H1 (cell line): Measurements from ENCODE around the gene PRADC1. TPM values are rescaled to one million over a fixed set of nuclear protein-coding genes. Genes with fewer than 3 reads are reported as not detected.

Experiments used
- ASH2L ChIP-seq: fragments of 200-600, 300-600 bp; sonication (generic); IDR thresholded peaks from one replicate; pipeline ENCODE4 v1.7.1; 2017; ENCODE audit warnings: low read length
- CBX8 ChIP-seq: fragments of 300-800, 300-1000 bp; sonication (generic); IDR thresholded peaks from 2 replicates; pipeline ENCODE4 v1.7.1; 2016; ENCODE audit warnings: low read depth, low read length, borderline replicate concordance
- CHD1 ChIP-seq: IDR thresholded peaks from 2 replicates; pipeline ENCODE4 v1.6.1; 2012; ENCODE audit warnings: low read depth, low read length, improper control_type of control experiment
- E2F6 ChIP-seq: IDR thresholded peaks from 2 replicates; pipeline ENCODE4 v1.6.1; 2012; ENCODE audit warnings: inconsistent platforms
- KDM4A ChIP-seq: IDR thresholded peaks from one replicate; pipeline ENCODE4 v1.7.1; 2012; ENCODE audit warnings: low read depth, mild to moderate bottlenecking, moderate library complexity, low read length, inconsistent platforms; ENCODE audit not compliant: severe bottlenecking
- TAF7 ChIP-seq: optimal IDR thresholded peaks from 2 replicates; pipeline ENCODE3; 2011; ENCODE audit warnings: low read depth, mild to moderate bottlenecking, inconsistent platforms, low read length, moderate library complexity, borderline replicate concordance
- polyA plus RNA-seq, 7 experiments: library from polyadenylated mRNA; depleted of rRNA in 3 of 7; stranded (reverse) in 5 of 7; unstranded in 2 of 7; fragments of >200 nt in 5 of 7; fragments of 200-250 nt in 2 of 7; gene quantifications; 1 replicate in 5 of 7; 2 replicates in 1 of 7; 4 replicates in 1 of 7; pipeline versions ENCODE4 v1.2.1 to v1.2.3, GENCODE V29; 2011 to 2013; ENCODE audit warnings: missing spikeins in 2 of 7, mixed read lengths in 2 of 7
- total RNA-seq: library from RNA; stranded (reverse); fragmentation: NEBNext Ultra II Directional; extraction: Animal tissue kit (Norgen Biotek cat#: 25700); gene quantifications from 2 replicates; pipeline ENCODE4 v1.2.1, GENCODE V29; 2021

PRADC1 gene
- total and polyA plus RNA-seq, 2 of the 8 experiments (the other 6 are each of a cell fraction or from before 2014, with no cell fraction given): 8.9 to 13.1 TPM

- no peak for TF ChIP-seq CBX8
- TF ChIP-seq KDM4A: no peak
- no peak for TF ChIP-seq TAF7
- no peak for TF ChIP-seq ASH2L
- no peak for TF ChIP-seq E2F6
- no peak for TF ChIP-seq CHD1
Observed at GRCh38 chr2:73243884-73244570, 11.0 kb upstream of the PRADC1 start (continued).
